ENCODE measurements around the gene CD48. TPM values are rescaled to one million over a fixed set of nuclear protein-coding genes. Genes with fewer than 3 reads are reported as not detected.

The CD48 gene
- polyA plus RNA-seq, 1 donor (not counting 4 experiments of a cell fraction or from before 2014, with no cell fraction given), result 0.07 TPM

GRCh38 chr1:160666079-160666442 lies 45.6 kb downstream of the CD48 start:
- TF ChIP-seq EZH2 (IDR thresholded peaks at IDR 0.05; ENCODE audit: low read length) (no peak), CTCF (optimal IDR thresholded peaks at IDR 0.05 in 1 of 3, IDR thresholded peaks at IDR 0.05 in 1 of 3, conservative IDR thresholded peaks at IDR 0.05 in 1 of 3; ENCODE audit: extremely low read depth in 1 of 3, insufficient read depth in 2 of 3, low read length in 3 of 3) (no peak)
- Histone ChIP-seq H3K9ac (ENCODE audit: control insufficient read depth, extremely low read depth, insufficient read depth, low read length) (no peak overlapping the region), H3K9me3 (ENCODE audit: control insufficient read depth, low read depth, low read length) (no peaks in the 10 kb centered on the region), H3K4me2 (ENCODE audit: control insufficient read depth, extremely low read depth, insufficient read depth, low read depth, low read length) (no peak overlapping the region), H3K9me1 (ENCODE audit: control insufficient read depth, extremely low read depth, insufficient read depth, low read length) (no peaks in the 10 kb centered on the region), H3K27ac (ENCODE audit: control insufficient read depth, insufficient read depth, low read length) (no peak overlapping the region), H3K36me3 (ENCODE audit: control insufficient read depth in 2 of 2, extremely low read depth in 1 of 2, insufficient read depth in 2 of 2, low read length in 2 of 2) (no peaks in the 10 kb centered on the region), H3K4me1 (ENCODE audit: control insufficient read depth, extremely low read depth, insufficient read depth, low read length) (no peaks in the 10 kb centered on the region), H4K20me1 (ENCODE audit: control insufficient read depth, extremely low read depth, insufficient read depth, low read length) (no peaks in the 10 kb centered on the region), H3K27me3 (ENCODE audit: control insufficient read depth, extremely low read depth, insufficient read depth, low read length) (no peaks in the 10 kb centered on the region), H3K79me2 (ENCODE audit: control insufficient read depth, insufficient read depth, low read length) (no peaks in the 10 kb centered on the region), H2AFZ (ENCODE audit: control insufficient read depth, low read length) (no peak overlapping the region), H3K4me3 (ENCODE audit: control insufficient read depth in 2 of 3, extremely low read depth in 1 of 3, insufficient read depth in 2 of 3, low read depth in 1 of 3, low read length in 3 of 3) (no peak overlapping the region)
- DNase-seq (ENCODE audit: low read depth, low spot score), result no peak
- FAIRE-seq, result no peak
- dilution Hi-C loops (cut with MboI; ENCODE audit: extremely low pct_ligation_motif_present, low sequenced_read_pairs), result no loop called here

- Histone ChIP-seq H3K4me3 (ENCODE audit: control insufficient read depth in 2 of 3, extremely low read depth in 1 of 3, insufficient read depth in 2 of 3, low read depth in 1 of 3, low read length in 3 of 3) (no peak overlapping the region), H3K27me3 (ENCODE audit: control insufficient read depth, extremely low read depth, insufficient read depth, low read length) (no peaks in the 10 kb centered on the region), H3K9ac (ENCODE audit: control insufficient read depth, extremely low read depth, insufficient read depth, low read length) (no peak overlapping the region), H2AFZ (ENCODE audit: control insufficient read depth, low read length) (no peak overlapping the region), H3K4me1 (ENCODE audit: control insufficient read depth, extremely low read depth, insufficient read depth, low read length) (no peaks in the 10 kb centered on the region), H3K27ac (ENCODE audit: control insufficient read depth, insufficient read depth, low read length) (no peak overlapping the region), H4K20me1 (ENCODE audit: control insufficient read depth, extremely low read depth, insufficient read depth, low read length) (no peaks in the 10 kb centered on the region), H3K9me1 (ENCODE audit: control insufficient read depth, extremely low read depth, insufficient read depth, low read length) (no peaks in the 10 kb centered on the region), H3K79me2 (ENCODE audit: control insufficient read depth, insufficient read depth, low read length) (no peaks in the 10 kb centered on the region), H3K9me3 (ENCODE audit: control insufficient read depth, low read depth, low read length) (no peaks in the 10 kb centered on the region), H3K4me2 (ENCODE audit: control insufficient read depth, extremely low read depth, insufficient read depth, low read depth, low read length) (no peak overlapping the region), H3K36me3 (ENCODE audit: control insufficient read depth in 2 of 2, extremely low read depth in 1 of 2, insufficient read depth in 2 of 2, low read length in 2 of 2) (no peaks in the 10 kb centered on the region)
- DNase-seq (ENCODE audit: low read depth, low spot score) (no peak), FAIRE-seq (no peak)
- dilution Hi-C loops (cut with MboI; ENCODE audit: extremely low pct_ligation_motif_present, low sequenced_read_pairs), result no loop called here
- TF ChIP-seq CTCF (optimal IDR thresholded peaks at IDR 0.05 in 1 of 3, IDR thresholded peaks at IDR 0.05 in 1 of 3, conservative IDR thresholded peaks at IDR 0.05 in 1 of 3; ENCODE audit: extremely low read depth in 1 of 3, insufficient read depth in 2 of 3, low read length in 3 of 3) (no peak), EZH2 (IDR thresholded peaks at IDR 0.05; ENCODE audit: low read length) (no peak)
These were observed 46.1 kb downstream of the CD48 start for GRCh38 chr1:160665330-160666078.

Data from keratinocyte (primary cell).